ENCODE data around the gene ARHGEF18.
"Not testable (repeated sequence)": the region's sequence is repeated elsewhere in the genome, so short reads cannot be mapped to it uniquely, and the experiment has no call there.

The ARHGEF18 gene

GRCh38 chr19:7348587-7349230 is at the start of gene ARHGEF18:
Gene ARHGEF18, plus strand, starts transcription at chr19:7348937. Its CDS starts 13,954 bp downstream, at chr19:7362891.
- DNase-seq, result no peak

- DNase-seq, result no peak
Observed at GRCh38 chr19:7301525-7301924, 47.2 kb upstream of the ARHGEF18 start.

- no peak for DNase-seq
Observed at GRCh38 chr19:7303470-7303869, 45.3 kb upstream of the ARHGEF18 start.

GRCh38 chr19:7304200-7304599 is 44.5 kb upstream of the ARHGEF18 start:
- DNase-seq, result no peak

GRCh38 chr19:7307590-7308218 is 41.0 kb upstream of the ARHGEF18 start:
- DNase-seq, result no peak

- DNase-seq, result not testable (repeated sequence)
Observed at GRCh38 chr19:7308327-7308726, 40.4 kb upstream of the ARHGEF18 start.

GRCh38 chr19:7311911-7312310 is 36.8 kb upstream of the ARHGEF18 start:
- no peak for DNase-seq

GRCh38 chr19:7312816-7313215 is 35.9 kb upstream of the ARHGEF18 start:
- no peak for DNase-seq

GRCh38 chr19:7318176-7318575 is 30.6 kb upstream of the ARHGEF18 start:
- DNase-seq, result no peak

- DNase-seq, result no peak
Observed at GRCh38 chr19:7326105-7326877, 22.4 kb upstream of the ARHGEF18 start.

- DNase-seq, result no peak
Observed at GRCh38 chr19:7327802-7328201, 20.9 kb upstream of the ARHGEF18 start.

- DNase-seq, result no peak
Observed at GRCh38 chr19:7328647-7329046, 20.1 kb upstream of the ARHGEF18 start.

- no peak for DNase-seq
Observed at GRCh38 chr19:7331446-7331845, 17.3 kb upstream of the ARHGEF18 start.

- DNase-seq, result no peak
Observed at GRCh38 chr19:7333198-7334118, 15.3 kb upstream of the ARHGEF18 start.

- DNase-seq, result no peak
Observed at GRCh38 chr19:7336321-7336973, 12.3 kb upstream of the ARHGEF18 start.

- DNase-seq, result no peak
Observed at GRCh38 chr19:7337380-7338194, 11.2 kb upstream of the ARHGEF18 start.

- DNase-seq, result peak; percentile 34
Observed at GRCh38 chr19:7340959-7341837, 7.5 kb upstream of the ARHGEF18 start.

GRCh38 chr19:7342143-7342542 is 6.6 kb upstream of the ARHGEF18 start:
- no peak for DNase-seq

- no peak for DNase-seq
Observed at GRCh38 chr19:7346488-7346971, 2.2 kb upstream of the ARHGEF18 start.

GRCh38 chr19:7346997-7347396 is 1.7 kb upstream of the ARHGEF18 start:
- not testable (repeated sequence) for DNase-seq
